Colonic mucosa (tissue), 4 donors: ENCODE data around the gene ACOT7. TPM values are rescaled to one million over a fixed set of nuclear protein-coding genes. Genes with fewer than 3 reads are reported as not detected.
"Not testable (repeated sequence)": the region's sequence is repeated elsewhere in the genome, so short reads cannot be mapped to it uniquely, and the experiment has no call there.

Experiments used
- DNase-seq: peaks from one replicate; pipeline ENCODE4 v3.0.0-alpha.2; 2020
- H3K27ac ChIP-seq: fragments of 200-600 bp; one replicate; pipeline ENCODE4 v1.8.0; 2021
- H3K27me3 ChIP-seq: fragments of 200-600 bp; one replicate; pipeline ENCODE4 v1.8.0; 2021
- H3K36me3 ChIP-seq: fragments of 200-600 bp; one replicate; pipeline ENCODE4 v1.8.0; 2021
- H3K4me1 ChIP-seq: fragments of 200-600 bp; one replicate; pipeline ENCODE4 v1.8.0; 2021; ENCODE audit warnings: mild to moderate bottlenecking
- H3K4me3 ChIP-seq: fragments of 200-600 bp; one replicate; pipeline ENCODE4 v1.8.0; 2021
- H3K9ac ChIP-seq, 2 donors: one replicate each; pipeline ENCODE4 v1.7.0; 2013; ENCODE audit warnings: control low read depth in 2 of 2, low read depth in 2 of 2, low read length in 2 of 2
- H3K9me3 ChIP-seq: fragments of 200-600 bp; one replicate; pipeline ENCODE4 v1.8.0; 2021
- intact Hi-C: fragments of 100-400 bp; cut with DNase I; formaldehyde crosslinking; loops from one replicate; pipeline ENCODE4 v1.14.1; 2022
- total RNA-seq, 2 donors: library from RNA; stranded (reverse); fragmentation: NEBNext Ultra II Directional in 1 of 2; extraction: Animal tissue kit (Norgen Biotek cat#: 25700) in 1 of 2; gene quantifications; one replicate each; pipeline ENCODE4 v1.2.1, GENCODE V29; 2021
- TF ChIP-seq, protein P1 (sequence below): fragments of 200-600 bp; IDR thresholded peaks from one replicate; pipeline ENCODE4 v1.8.0; 2022; ENCODE audit warnings: antibody characterized with exemption, mild to moderate bottlenecking
- donor health status: healthy.
- donor health status: DM: no; HTN: no; CAD: no.
- donor health status: DM: no; HTN: no; CAD: no.

Gene ACOT7, protein sequence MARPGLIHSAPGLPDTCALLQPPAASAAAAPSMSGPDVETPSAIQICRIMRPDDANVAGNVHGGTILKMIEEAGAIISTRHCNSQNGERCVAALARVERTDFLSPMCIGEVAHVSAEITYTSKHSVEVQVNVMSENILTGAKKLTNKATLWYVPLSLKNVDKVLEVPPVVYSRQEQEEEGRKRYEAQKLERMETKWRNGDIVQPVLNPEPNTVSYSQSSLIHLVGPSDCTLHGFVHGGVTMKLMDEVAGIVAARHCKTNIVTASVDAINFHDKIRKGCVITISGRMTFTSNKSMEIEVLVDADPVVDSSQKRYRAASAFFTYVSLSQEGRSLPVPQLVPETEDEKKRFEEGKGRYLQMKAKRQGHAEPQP
- 100 to 1,000 TPM in 1 of 2 donors, 10 to 100 TPM in 1; 48.7 to 125 TPM for total RNA-seq

DNA sequence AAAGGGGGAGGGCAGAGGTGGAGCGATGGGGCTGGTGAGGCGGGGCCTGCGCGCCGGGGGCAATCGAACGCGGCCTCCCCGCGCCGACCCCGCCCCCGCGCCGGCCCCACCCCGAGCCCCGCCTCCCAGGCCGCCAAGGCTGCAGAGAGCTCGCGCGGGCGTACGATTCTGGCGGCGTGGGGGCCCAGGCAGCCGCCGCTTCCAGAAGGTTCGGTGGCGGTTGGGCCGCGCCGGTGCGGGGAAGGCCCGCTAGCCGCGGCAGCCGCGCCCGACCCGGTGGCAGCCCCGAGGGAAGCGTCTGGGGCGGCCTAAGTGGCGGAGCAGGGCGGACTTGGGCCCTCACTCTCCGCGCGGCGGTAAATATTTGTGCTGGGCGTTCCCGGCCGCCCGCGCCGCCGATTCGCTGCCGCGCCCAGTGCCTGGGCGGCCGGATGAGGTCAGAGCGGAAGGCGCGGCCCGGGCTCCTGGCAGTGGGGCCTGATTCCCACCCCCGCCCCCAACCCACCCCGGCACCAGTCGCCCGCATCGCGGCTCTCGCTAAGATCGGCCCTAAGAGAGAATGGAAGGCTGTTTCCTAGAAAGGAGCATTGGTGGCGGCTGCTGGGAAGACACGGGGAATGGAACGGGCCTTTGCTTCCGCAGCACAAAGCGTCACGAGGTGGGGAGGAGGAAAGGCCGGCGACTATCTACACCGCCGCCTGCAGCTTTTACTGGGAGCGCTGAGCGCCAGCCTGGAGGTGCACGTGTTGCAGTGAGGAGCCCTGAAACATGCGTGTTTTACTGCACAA, at the start of gene ACOT7:
Gene ACOT7, minus strand, starts transcription at position 368 of the 788 bp plus-strand sequence. CDS start 368 bp downstream, outside the sequence.
- H3K4me3 ChIP-seq, result peak within 1 kb of the TSS; percentile 53
- TF ChIP-seq, protein P1, sequence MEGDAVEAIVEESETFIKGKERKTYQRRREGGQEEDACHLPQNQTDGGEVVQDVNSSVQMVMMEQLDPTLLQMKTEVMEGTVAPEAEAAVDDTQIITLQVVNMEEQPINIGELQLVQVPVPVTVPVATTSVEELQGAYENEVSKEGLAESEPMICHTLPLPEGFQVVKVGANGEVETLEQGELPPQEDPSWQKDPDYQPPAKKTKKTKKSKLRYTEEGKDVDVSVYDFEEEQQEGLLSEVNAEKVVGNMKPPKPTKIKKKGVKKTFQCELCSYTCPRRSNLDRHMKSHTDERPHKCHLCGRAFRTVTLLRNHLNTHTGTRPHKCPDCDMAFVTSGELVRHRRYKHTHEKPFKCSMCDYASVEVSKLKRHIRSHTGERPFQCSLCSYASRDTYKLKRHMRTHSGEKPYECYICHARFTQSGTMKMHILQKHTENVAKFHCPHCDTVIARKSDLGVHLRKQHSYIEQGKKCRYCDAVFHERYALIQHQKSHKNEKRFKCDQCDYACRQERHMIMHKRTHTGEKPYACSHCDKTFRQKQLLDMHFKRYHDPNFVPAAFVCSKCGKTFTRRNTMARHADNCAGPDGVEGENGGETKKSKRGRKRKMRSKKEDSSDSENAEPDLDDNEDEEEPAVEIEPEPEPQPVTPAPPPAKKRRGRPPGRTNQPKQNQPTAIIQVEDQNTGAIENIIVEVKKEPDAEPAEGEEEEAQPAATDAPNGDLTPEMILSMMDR, result no peak
- no peaks in the 10 kb centered on the region for H3K36me3 ChIP-seq
- H3K4me1 ChIP-seq, result peaks cover 10% of the 10 kb centered on the region
- H3K27ac ChIP-seq, result peak within 1 kb of the TSS; percentile 98
- no peaks in the 10 kb centered on the region for H3K27me3 ChIP-seq
- peak; percentile 89 for DNase-seq
- peak within 1 kb of the TSS; percentile 74 to 79 for H3K9ac ChIP-seq
- H3K9me3 ChIP-seq, result no peaks in the 10 kb centered on the region
- intact Hi-C loops, result no loop called here

DNA sequence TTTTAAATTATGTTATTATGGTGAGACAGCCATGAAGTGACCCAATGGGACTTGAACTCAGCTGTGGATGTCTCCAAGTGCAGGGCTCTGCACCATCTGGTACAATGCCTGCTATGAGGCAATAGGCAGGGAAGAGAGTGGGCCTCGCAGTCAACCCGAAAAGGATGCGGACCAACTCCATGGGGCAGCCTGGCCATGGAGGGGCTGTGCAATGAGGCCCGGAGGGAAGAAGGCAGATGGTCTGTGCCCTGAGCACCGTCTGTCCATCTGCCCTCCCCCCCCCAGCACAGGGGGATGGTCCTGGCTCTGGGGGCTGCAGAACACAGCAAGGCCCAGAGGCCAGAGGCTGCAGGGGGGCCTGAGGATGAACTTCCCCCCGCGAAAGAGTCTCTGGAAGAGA, 48.0 kb upstream of the ACOT7 start:
- H3K4me1 ChIP-seq, result no peaks in the 10 kb centered on the region
- H3K4me3 ChIP-seq, result no peak overlapping the region
- intact Hi-C loops, result no loop called here
- TF ChIP-seq, protein P1, result no peak
- H3K9me3 ChIP-seq, result no peaks in the 10 kb centered on the region
- H3K27ac ChIP-seq, result no peak overlapping the region
- peaks cover 2% of the 10 kb centered on the region for H3K27me3 ChIP-seq
- no peaks in the 10 kb centered on the region for H3K36me3 ChIP-seq
- no peak for DNase-seq
- no peak overlapping the region for H3K9ac ChIP-seq

DNA sequence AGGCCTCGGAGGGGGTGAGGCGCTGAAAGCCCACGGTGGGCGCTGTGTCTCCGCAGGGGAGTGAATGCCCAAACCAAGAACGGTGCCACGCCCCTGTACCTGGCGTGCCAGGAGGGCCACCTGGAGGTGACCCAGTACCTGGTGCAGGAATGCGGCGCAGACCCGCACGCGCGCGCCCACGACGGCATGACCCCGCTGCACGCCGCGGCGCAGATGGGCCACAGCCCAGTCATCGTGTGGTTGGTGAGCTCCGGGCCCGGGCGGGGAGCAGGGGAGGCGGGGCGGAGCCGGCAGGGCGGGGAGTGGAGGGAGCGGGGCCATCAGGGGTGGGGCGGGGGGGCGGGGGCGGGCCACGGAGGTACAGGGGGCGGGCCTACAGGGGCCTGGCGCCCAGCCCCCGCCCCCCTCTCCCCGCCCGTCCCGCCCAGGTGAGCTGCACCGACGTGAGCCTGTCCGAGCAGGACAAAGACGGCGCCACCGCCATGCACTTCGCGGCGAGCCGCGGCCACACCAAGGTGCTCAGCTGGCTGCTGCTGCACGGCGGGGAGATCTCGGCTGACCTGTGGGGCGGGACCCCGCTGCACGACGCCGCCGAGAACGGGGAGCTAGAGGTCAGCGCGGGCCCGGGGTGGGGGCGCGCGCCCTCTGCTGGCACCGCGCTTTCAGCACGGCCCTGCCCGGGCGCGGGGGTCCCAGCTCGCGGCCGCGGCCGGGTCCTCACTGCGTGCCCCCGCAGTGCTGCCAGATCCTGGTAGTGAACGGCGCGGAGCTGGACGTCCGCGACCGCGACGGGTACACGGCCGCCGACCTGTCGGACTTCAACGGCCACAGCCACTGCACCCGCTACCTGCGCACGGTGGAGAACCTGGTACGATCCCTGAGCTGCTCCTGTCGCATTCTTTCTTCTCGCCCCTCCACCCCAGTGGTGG, 46.9 kb upstream of the ACOT7 start:
- no peak overlapping the region for H3K9ac ChIP-seq
- intact Hi-C loops, result no loop called here
- no peaks in the 10 kb centered on the region for H3K36me3 ChIP-seq
- peak overlapping the region; percentile 25 for H3K4me3 ChIP-seq
- H3K4me1 ChIP-seq, result no peaks in the 10 kb centered on the region
- no peak overlapping the region for H3K27ac ChIP-seq
- no peaks in the 10 kb centered on the region for H3K9me3 ChIP-seq
- TF ChIP-seq, protein P1, result peak; percentile 24
- DNase-seq, result peak; percentile 82
- H3K27me3 ChIP-seq, result no peaks in the 10 kb centered on the region

DNA sequence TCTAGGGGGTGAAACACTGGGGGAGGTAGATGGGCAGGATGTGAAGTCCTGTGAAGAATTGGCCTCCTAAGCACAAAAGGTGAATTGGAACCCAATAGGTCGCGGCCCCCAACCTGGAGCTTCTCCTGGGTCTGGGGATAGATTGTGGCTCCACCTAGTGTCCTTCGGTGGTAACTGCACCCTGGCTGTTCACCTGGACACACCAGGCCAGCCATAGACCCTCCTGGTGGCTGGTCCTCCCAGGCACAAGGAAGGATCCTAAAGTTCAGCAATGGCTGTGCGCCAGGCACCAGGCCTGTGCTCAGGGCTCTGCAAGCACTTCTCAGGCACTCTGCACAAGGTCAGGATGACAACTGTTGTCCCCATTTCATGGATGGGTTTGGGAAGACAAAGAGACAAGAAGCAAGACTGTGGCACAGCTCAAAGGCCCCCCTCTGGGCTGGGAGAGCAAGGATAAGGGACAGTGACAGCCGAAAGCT, 44.5 kb upstream of the ACOT7 start:
- Histone ChIP-seq H3K9ac (no peak overlapping the region), H3K9me3 (no peaks in the 10 kb centered on the region), H3K4me3 (no peak overlapping the region), H3K27ac (no peak overlapping the region), H3K36me3 (no peaks in the 10 kb centered on the region), H3K4me1 (no peaks in the 10 kb centered on the region), H3K27me3 (no peaks in the 10 kb centered on the region)
- DNase-seq, result peak; percentile 71
- intact Hi-C loops, result no loop called here
- TF ChIP-seq, protein P1, result peak; percentile 97

DNA sequence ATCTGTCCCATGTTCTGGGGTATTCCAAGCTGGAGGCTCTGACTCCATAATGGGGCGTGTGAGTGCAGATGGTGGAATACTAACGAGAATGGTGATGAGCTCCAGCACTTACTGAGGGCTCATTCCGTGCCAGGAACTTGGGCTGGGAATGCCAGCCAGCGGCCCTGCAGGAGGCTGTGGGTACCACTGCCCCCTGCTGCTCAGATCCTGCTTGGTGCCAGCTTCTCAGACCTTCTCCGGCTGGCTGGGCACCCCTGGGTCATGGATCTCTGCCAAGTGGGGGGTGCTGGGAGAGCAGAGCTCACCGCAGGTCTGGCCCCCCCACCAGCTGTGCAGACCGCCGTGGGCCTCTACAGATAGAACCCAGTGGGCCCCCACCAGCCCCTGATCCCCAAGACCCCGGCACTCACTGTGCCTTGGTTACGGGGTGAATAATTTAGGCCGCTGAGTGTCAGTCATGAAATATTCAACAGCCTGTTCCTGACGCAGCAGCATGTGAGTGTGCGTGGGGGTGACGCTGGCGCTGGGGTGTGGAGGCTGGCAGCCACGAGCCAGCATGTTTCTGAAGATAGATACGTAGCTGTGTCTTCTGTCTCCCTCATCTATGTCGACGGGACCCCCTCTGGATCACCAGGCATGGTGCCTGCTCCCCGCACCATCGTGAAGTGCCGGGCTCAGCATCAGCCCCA, 43.6 kb upstream of the ACOT7 start:
- intact Hi-C loops, H3K36me3 ChIP-seq, H3K27ac ChIP-seq, H3K4me3 ChIP-seq, H3K9ac ChIP-seq, H3K9me3 ChIP-seq, DNase-seq, H3K27me3 ChIP-seq, H3K4me1 ChIP-seq: not testable (repeated sequence)

DNA sequence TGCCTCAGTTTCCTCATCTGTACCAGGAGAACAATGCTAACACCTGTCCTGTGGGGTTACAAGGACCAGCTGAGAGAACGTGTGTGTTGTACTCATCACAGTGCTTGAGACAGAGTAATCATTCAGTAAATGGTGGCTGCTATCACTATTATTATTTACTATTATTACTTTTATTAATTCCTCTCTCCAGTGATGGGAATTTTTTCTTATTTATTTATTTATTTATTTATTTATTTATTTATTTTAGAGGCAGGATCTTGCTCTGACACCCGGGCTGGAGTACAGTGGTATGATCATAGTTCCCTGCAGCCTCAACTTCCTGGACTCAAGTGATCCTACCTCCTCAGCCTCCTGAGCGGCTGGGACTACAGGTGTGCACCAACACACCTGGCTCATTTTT, 42.7 kb upstream of the ACOT7 start:
- H3K27ac ChIP-seq, H3K9me3 ChIP-seq, H3K36me3 ChIP-seq, H3K9ac ChIP-seq, H3K27me3 ChIP-seq, intact Hi-C loops, H3K4me1 ChIP-seq, H3K4me3 ChIP-seq, DNase-seq: not testable (repeated sequence)
